DND-41 (cell line): ENCODE results near the gene CBLN1.

Source experiments
- ATAC-seq: fragments of 200-7000 bp; cut with Tn5 transposase; 3 replicates; pipeline ENCODE4 v1.9.1; 2021; ENCODE audit warnings: low read depth; ENCODE audit not compliant: insufficient read depth
- DNase-seq: peaks from one replicate; pipeline ENCODE4 v3.0.0-alpha.2; 2020
- H2AFZ ChIP-seq: 2 replicates; pipeline ENCODE4 v1.6.0; 2012; ENCODE audit warnings: low read depth, low read length
- H3K27ac ChIP-seq: 2 replicates; pipeline ENCODE4 v1.5.1; 2012; ENCODE audit warnings: low read length, inconsistent platforms
- H3K27me3 ChIP-seq: fragments of 200-600 bp; sonication (generic); 2 replicates; pipeline ENCODE4 v1.6.0; 2012; ENCODE audit warnings: low read length, mild to moderate bottlenecking, inconsistent platforms; ENCODE audit not compliant: insufficient read depth, poor library complexity
- H3K36me3 ChIP-seq: 2 replicates; pipeline ENCODE4 v1.5.1; 2012; ENCODE audit warnings: low read length, inconsistent platforms; ENCODE audit not compliant: insufficient read depth
- H3K4me1 ChIP-seq: 2 replicates; pipeline ENCODE4 v1.5.1; 2012; ENCODE audit warnings: mild to moderate bottlenecking, low read length; ENCODE audit not compliant: insufficient read depth
- H3K4me2 ChIP-seq: 2 replicates; pipeline ENCODE4 v1.6.0; 2012; ENCODE audit warnings: mild to moderate bottlenecking, moderate library complexity, low read length, inconsistent platforms; ENCODE audit not compliant: insufficient read depth
- H3K4me3 ChIP-seq, 2 experiments: fragments of 200-600 bp in 1 of 2; shearing (Covaris generic) in 1 of 2; 2 replicates each; pipeline ENCODE4 v1.5.1; 2012 to 2016; ENCODE audit warnings: inconsistent platforms in 2 of 2, low read length in 2 of 2, mild to moderate bottlenecking in 2 of 2, low read depth in 1 of 2, moderate library complexity in 1 of 2
- H3K79me2 ChIP-seq: 2 replicates; pipeline ENCODE4 v1.6.0; 2012; ENCODE audit warnings: low read length, inconsistent platforms; ENCODE audit not compliant: insufficient read depth
- H3K9ac ChIP-seq: 2 replicates; pipeline ENCODE4 v1.6.0; 2012; ENCODE audit warnings: low read depth, mild to moderate bottlenecking, inconsistent platforms, low read length, moderate library complexity
- H3K9me3 ChIP-seq: 2 replicates; pipeline ENCODE4 v1.5.1; 2012; ENCODE audit warnings: low read length, moderate library complexity, mild to moderate bottlenecking, inconsistent platforms; ENCODE audit not compliant: insufficient read depth, severe bottlenecking
- H4K20me1 ChIP-seq: 2 replicates; pipeline ENCODE4 v1.6.0; 2012; ENCODE audit warnings: low read length; ENCODE audit not compliant: insufficient read depth
- CTCF ChIP-seq: IDR thresholded peaks from 2 replicates; pipeline ENCODE4 v1.5.1; 2012; ENCODE audit warnings: borderline replicate concordance, low read length, moderate library complexity, mild to moderate bottlenecking; ENCODE audit not compliant: poor library complexity, severe bottlenecking; ENCODE audit errors: extremely low read depth
- EZH2 ChIP-seq: IDR thresholded peaks from 3 replicates; pipeline ENCODE4 v1.6.1; 2012; ENCODE audit warnings: borderline replicate concordance, low read depth, mild to moderate bottlenecking, moderate library complexity, low read length, inconsistent platforms; ENCODE audit not compliant: severe bottlenecking

CBLN1 gene

GRCh38 chr16:49327466-49327865, 45.8 kb upstream of the CBLN1 start:
- Histone ChIP-seq H2AFZ (no peak overlapping the region), H3K4me2 (no peak overlapping the region), H3K9me3 (no peaks in the 10 kb centered on the region), H4K20me1 (no peaks in the 10 kb centered on the region), H3K27ac (no peak overlapping the region), H3K27me3 (no peaks in the 10 kb centered on the region), H3K4me1 (no peaks in the 10 kb centered on the region), H3K4me3 (no peak overlapping the region), H3K9ac (no peak overlapping the region), H3K79me2 (no peaks in the 10 kb centered on the region), H3K36me3 (no peaks in the 10 kb centered on the region)
- no peak for ATAC-seq
- DNase-seq, result no peak
- no peak for TF ChIP-seq EZH2
- no peak for TF ChIP-seq CTCF

- Histone ChIP-seq H3K27ac (no peak overlapping the region), H3K9ac (no peak overlapping the region), H2AFZ (no peak overlapping the region), H3K27me3 (no peaks in the 10 kb centered on the region), H3K9me3 (no peaks in the 10 kb centered on the region), H3K4me2 (no peak overlapping the region), H4K20me1 (no peaks in the 10 kb centered on the region), H3K36me3 (no peaks in the 10 kb centered on the region), H3K4me1 (no peaks in the 10 kb centered on the region), H3K79me2 (no peaks in the 10 kb centered on the region), H3K4me3 (no peak overlapping the region)
- ATAC-seq (no peak), DNase-seq (no peak)
- TF ChIP-seq CTCF, result no peak
Measured at GRCh38 chr16:49324703-49325102, 43.1 kb upstream of the CBLN1 start.

DNA sequence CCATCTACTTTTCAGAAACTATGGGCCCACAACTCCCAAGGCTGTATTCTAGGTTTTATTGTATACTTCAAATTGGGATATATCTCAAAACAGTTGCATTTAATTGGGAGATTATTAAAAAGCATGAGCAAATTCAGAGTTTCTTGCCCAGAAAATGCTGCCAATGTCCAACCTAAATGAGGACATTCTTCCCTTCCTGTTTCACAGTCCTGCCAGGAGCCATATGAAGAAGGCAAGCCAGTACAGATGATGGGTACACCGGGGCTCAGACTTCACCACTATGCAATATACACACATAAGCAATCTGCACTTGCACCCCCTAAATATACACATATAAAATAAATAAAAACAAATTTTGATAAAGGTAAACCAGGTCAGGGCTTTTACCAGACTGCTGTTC, 34.0 kb upstream of the CBLN1 start:
- H4K20me1 ChIP-seq, result no peaks in the 10 kb centered on the region
- H2AFZ ChIP-seq, result no peak overlapping the region
- no peaks in the 10 kb centered on the region for H3K9me3 ChIP-seq
- TF ChIP-seq CTCF, result no peak
- no peak for TF ChIP-seq EZH2
- DNase-seq (no peak), ATAC-seq (no peak)
- H3K9ac ChIP-seq, result no peak overlapping the region
- no peaks in the 10 kb centered on the region for H3K36me3 ChIP-seq
- peaks cover 4% of the 10 kb centered on the region for H3K27me3 ChIP-seq
- H3K4me1 ChIP-seq, result no peaks in the 10 kb centered on the region
- H3K4me2 ChIP-seq, result no peak overlapping the region
- no peak overlapping the region for H3K4me3 ChIP-seq
- no peaks in the 10 kb centered on the region for H3K79me2 ChIP-seq
- H3K27ac ChIP-seq, result no peak overlapping the region

DNA sequence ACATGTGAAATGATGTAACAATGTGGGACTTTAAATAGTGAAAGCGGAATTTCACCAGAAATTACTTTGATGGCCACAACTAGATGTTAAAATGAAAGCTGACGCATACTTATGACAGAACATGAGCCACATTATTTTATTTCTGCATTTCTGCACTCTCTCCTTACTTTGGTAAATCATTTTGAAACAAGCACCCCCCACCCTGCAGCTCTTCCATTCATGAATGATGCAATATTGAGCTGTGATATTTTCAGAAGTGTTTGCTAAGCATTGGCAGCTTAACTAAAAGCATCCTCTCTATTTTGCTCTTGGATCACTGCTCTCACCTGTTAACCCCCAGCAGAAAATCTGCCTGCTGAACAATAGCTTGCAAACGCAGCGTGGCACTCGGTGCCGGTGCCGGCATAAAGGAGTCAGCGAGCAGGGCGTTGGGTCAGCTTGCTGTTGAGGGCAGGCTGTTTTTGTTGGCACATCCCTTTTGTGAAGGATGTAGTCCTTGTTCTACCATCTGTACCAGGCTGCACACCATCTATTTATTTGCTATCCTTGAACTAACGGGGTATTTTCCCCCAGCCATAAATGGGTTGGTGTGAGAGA, 30.8 kb upstream of the CBLN1 start:
- DNase-seq, result no peak
- H3K9ac ChIP-seq, result no peak overlapping the region
- no peaks in the 10 kb centered on the region for H4K20me1 ChIP-seq
- ATAC-seq, result no peak
- H3K36me3 ChIP-seq, result no peaks in the 10 kb centered on the region
- no peak overlapping the region for H3K4me3 ChIP-seq
- no peak for TF ChIP-seq CTCF
- no peak for TF ChIP-seq EZH2
- H3K27ac ChIP-seq, result no peak overlapping the region
- no peak overlapping the region for H3K4me2 ChIP-seq
- no peak overlapping the region for H2AFZ ChIP-seq
- H3K79me2 ChIP-seq, result no peaks in the 10 kb centered on the region
- no peaks in the 10 kb centered on the region for H3K9me3 ChIP-seq
- H3K27me3 ChIP-seq, result peaks cover 4% of the 10 kb centered on the region
- no peaks in the 10 kb centered on the region for H3K4me1 ChIP-seq
